Transverse colon (tissue), 4 donors: Measurements from ENCODE around the gene KLF1. TPM values are rescaled to one million over a fixed set of nuclear protein-coding genes. Genes with fewer than 3 reads are reported as not detected.
A peak's percentile ranks its signal among the peaks of the same experiment; 100 is the strongest.

Source experiments
- DNase-seq: peaks from one replicate; pipeline ENCODE4 v3.0.0-alpha.2; 2019
- H3K27ac ChIP-seq, 4 donors: fragments of 200-600 bp; sonication (generic); 2 replicates each; pipeline ENCODE4 v1.5.1; 2016 to 2018; ENCODE audit warnings: inconsistent platforms in 4 of 4
- H3K27me3 ChIP-seq: fragments of 200-600 bp; sonication (generic); 2 replicates; pipeline ENCODE4 v1.5.1; 2017; ENCODE audit warnings: inconsistent platforms
- H3K36me3 ChIP-seq, 4 donors: fragments of 200-600 bp; sonication (generic); 2 replicates each; pipeline ENCODE4 v1.5.1; 2017 to 2019; ENCODE audit warnings: inconsistent platforms in 4 of 4
- H3K4me1 ChIP-seq, 4 donors: fragments of 200-600 bp; sonication (generic); 2 replicates each; pipeline ENCODE4 v1.5.1; 2017 to 2020; ENCODE audit warnings: inconsistent platforms in 4 of 4
- H3K4me3 ChIP-seq, 4 donors: fragments of 200-600 bp; sonication (generic); 1 replicate in 1 of 4; 2 replicates in 3 of 4; pipeline versions ENCODE4 v1.5.1 to v1.6.1; 2017 to 2019; ENCODE audit warnings: inconsistent platforms in 4 of 4
- H3K9me3 ChIP-seq, 2 donors: fragments of 200-600 bp; sonication (generic); 2 replicates each; pipeline ENCODE4 v1.5.1; 2017 to 2019; ENCODE audit warnings: inconsistent platforms in 2 of 2
- EP300 ChIP-seq: sonication (generic); formaldehyde crosslinking; IDR thresholded peaks from one replicate; pipeline ENCODE4 v1.6.1; 2017; ENCODE audit warnings: antibody characterized with exemption, low read depth
- POLR2A ChIP-seq: fragments of 450-650 bp; IDR thresholded peaks from one replicate; pipeline ENCODE4 v1.6.1; 2016; ENCODE audit warnings: antibody characterized with exemption, mild to moderate bottlenecking, moderate library complexity
- POLR2AphosphoS5 ChIP-seq, 3 donors: sonication (generic); formaldehyde crosslinking; IDR thresholded peaks; one replicate each; pipeline ENCODE4 v1.6.1; 2016; ENCODE audit warnings: antibody characterized with exemption in 3 of 3
- WGBS, 2 donors: methylation state at CpG; one replicate each; pipeline ENCODE4 v1.1.5; 2018; ENCODE audit warnings: low coverage in 1 of 2; 5-methylcytosine and 5-hydroxymethylcytosine counted together
- in situ Hi-C, 4 donors: fragments of 200-750 bp; cut with MboI; loops; one replicate each; pipeline versions ENCODE4 v1.15.0 to v1.15.1; 2017; ENCODE audit warnings: low sequenced_read_pairs in 3 of 4, low pct_ligation_motif_present in 1 of 4, low pct_unique_long_range_greater_than_20kb in 1 of 4
- intact Hi-C: fragments of 100-400 bp; cut with DNase I; formaldehyde crosslinking; loops from one replicate; pipeline ENCODE4 v1.15.1; 2023; ENCODE audit warnings: low total_unique reads
- total RNA-seq, 4 donors: library from RNA; depleted of rRNA; stranded (reverse); fragments of >200 nt; gene quantifications; one replicate each; pipeline ENCODE4 v1.1.0, GENCODE V29; 2016
- TF ChIP-seq, protein P1 (sequence below), 5 experiments: fragments of 200-600 bp in 3 of 5; fragments of 450-650 bp in 2 of 5; sonication (generic) in 3 of 5; IDR thresholded peaks; 1 replicate in 2 of 5; 2 replicates in 3 of 5; pipeline ENCODE4 v1.5.1; 2016 to 2017; ENCODE audit warnings: antibody characterized with exemption in 5 of 5, inconsistent platforms in 3 of 5, mild to moderate bottlenecking in 2 of 5, moderate library complexity in 1 of 5

Gene KLF1
- under 1 TPM in 1 of 4 donors, not detected in 3; 0.32 TPM for total RNA-seq

DNA sequence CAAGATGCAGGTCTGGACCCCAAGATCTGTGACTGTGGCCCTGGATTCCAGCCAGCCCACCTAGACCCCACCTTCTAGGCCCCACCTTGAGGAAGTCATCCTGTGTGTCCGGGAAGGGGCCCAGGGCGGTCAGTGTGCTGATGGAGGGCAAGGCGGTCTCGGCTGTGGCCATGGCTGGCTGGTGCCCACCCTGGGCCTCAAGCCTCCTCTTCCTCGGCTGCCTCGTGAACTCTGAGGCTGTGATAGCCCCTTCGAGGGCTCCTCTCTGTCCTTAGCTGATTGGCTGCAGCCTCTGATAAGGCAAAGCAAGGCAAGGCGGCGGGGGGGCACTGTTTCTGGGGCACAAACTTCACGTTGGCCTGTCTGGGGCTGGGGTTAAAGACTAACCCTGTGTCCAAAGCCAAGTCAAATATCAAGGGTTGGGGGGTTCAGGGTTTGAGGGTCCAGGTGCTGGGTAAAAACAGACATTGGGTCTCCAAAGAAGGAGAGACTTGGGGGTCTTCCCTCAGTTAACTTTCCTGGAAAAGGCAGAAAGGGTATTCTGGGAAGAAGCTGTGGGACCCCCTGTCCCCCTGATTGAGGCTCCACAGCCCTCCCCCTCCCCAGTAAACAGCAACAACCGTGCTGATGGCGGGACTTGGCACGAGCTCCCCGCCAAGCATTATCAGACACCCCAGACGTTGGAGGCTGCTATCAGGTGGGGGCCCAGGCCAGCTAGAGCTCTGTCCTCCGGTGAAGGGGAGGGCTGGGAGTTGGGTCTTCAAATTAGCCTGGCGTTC lies at the start of gene KLF1:
Gene KLF1 (minus strand): TSS at position 233 of the 779 bp plus-strand sequence. CDS start 61 bp downstream, at position 172.
- Histone ChIP-seq H3K27ac (no peak within 1 kb of the TSS), H3K4me1 (peaks cover 8 to 29% (median 29%) of the 10 kb centered on the region in 4 donors), H3K36me3 (no peaks in the 10 kb centered on the region), H3K9me3 (no peaks in the 10 kb centered on the region), H3K27me3 (peaks cover 13% of the 10 kb centered on the region), H3K4me3 (peak within 1 kb of the TSS in 2 of 4 donors; percentile 48 to 57)
- no peak for TF ChIP-seq POLR2AphosphoS5 (IDR thresholded peaks at IDR 0.05)
- TF ChIP-seq, protein P1, sequence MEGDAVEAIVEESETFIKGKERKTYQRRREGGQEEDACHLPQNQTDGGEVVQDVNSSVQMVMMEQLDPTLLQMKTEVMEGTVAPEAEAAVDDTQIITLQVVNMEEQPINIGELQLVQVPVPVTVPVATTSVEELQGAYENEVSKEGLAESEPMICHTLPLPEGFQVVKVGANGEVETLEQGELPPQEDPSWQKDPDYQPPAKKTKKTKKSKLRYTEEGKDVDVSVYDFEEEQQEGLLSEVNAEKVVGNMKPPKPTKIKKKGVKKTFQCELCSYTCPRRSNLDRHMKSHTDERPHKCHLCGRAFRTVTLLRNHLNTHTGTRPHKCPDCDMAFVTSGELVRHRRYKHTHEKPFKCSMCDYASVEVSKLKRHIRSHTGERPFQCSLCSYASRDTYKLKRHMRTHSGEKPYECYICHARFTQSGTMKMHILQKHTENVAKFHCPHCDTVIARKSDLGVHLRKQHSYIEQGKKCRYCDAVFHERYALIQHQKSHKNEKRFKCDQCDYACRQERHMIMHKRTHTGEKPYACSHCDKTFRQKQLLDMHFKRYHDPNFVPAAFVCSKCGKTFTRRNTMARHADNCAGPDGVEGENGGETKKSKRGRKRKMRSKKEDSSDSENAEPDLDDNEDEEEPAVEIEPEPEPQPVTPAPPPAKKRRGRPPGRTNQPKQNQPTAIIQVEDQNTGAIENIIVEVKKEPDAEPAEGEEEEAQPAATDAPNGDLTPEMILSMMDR (IDR thresholded peaks at IDR 0.05), result no peak
- in situ Hi-C loops, result loop anchor here in 1 of 4 donors (5.0 kb wide), 1 partner anchor 75 kb away; no protein-coding TSS in a partner anchor
- DNase-seq, result no peak
- intact Hi-C loops, result loop anchor here (5.0 to 10.0 kb wide), 3 partner anchors 58 to 208 kb away; partner anchors contain the start of gene RAD23A
- 73 to 80% methylated on average over 2 to 14 of the region's 17 CpGs for WGBS, 2 donors

DNA sequence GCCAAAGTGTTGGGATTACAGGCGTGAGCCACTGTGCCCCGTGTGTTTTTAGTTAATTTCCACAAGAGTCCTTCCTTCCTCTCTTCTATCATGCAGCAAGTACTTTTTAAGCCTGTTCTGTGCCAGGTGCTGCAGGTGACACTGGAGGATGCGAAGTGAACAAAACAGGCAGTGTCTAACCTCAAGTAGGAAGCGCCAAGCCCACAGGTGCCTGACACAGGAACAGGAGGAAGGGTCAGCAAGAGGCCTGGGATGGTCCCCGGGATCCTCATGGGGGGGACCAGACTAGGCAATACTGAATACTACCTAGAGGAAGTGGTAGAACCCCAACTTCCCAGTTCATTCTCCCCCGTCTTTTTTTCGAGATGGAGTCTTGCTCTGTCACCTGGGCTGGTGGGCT lies 49.6 kb upstream of the KLF1 start:
- Histone ChIP-seq H3K27me3 (no peaks in the 10 kb centered on the region), H3K4me1 (peaks cover 26 to 51% (median 40%) of the 10 kb centered on the region in 4 donors), H3K27ac (no peak overlapping the region), H3K4me3 (no peak overlapping the region), H3K9me3 (no peaks in the 10 kb centered on the region), H3K36me3 (peaks cover 0 to 14% (median 7%) of the 10 kb centered on the region in 4 donors)
- WGBS, 2 donors, result 60 to 67% methylated on average over 2 to 7 of the region's 7 CpGs
- TF ChIP-seq POLR2A (no peak), POLR2AphosphoS5 (IDR thresholded peaks at IDR 0.05) (no peak), EP300 (no peak)
- TF ChIP-seq, protein P1 (IDR thresholded peaks at IDR 0.05), result no peak
- in situ Hi-C loops (no loop called here), intact Hi-C loops (no loop called here)
- no peak for DNase-seq

DNA sequence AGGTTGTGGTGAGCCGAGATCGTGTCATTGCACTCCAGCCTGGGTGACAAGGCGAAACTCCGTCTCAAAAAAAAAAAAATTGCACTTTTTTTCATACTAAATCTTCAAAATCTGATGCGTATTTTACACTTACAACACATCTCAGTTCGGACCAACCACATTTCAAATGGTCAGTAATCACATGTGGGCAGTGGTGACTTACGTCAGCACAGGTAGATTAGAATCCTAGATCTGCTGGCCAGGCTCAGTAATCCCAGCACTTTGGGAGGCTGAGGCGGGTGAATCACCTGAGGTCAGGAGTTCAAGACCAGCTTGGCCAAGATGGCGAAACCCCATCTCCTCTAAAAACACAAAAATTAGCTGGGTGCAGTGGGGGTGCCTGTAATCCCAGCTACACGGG lies 48.1 kb upstream of the KLF1 start:
- H3K36me3 ChIP-seq, result peaks cover 0 to 4% (median under 1%) of the 10 kb centered on the region in 4 donors
- WGBS, 2 donors, result 85 to 90% methylated on average over 4 to 10 of the region's 10 CpGs
- DNase-seq, result no peak
- H3K4me1 ChIP-seq, result peaks cover 21 to 37% (median 28%) of the 10 kb centered on the region in 4 donors
- in situ Hi-C loops, result no loop called here
- no peaks in the 10 kb centered on the region for H3K9me3 ChIP-seq
- H3K27ac ChIP-seq, result no peak overlapping the region
- TF ChIP-seq, protein P1 (IDR thresholded peaks at IDR 0.05), result no peak
- TF ChIP-seq POLR2A, result no peak
- TF ChIP-seq EP300, result no peak
- no peak for TF ChIP-seq POLR2AphosphoS5 (IDR thresholded peaks at IDR 0.05)
- intact Hi-C loops, result no loop called here
- no peaks in the 10 kb centered on the region for H3K27me3 ChIP-seq
- H3K4me3 ChIP-seq, result no peak overlapping the region

DNA sequence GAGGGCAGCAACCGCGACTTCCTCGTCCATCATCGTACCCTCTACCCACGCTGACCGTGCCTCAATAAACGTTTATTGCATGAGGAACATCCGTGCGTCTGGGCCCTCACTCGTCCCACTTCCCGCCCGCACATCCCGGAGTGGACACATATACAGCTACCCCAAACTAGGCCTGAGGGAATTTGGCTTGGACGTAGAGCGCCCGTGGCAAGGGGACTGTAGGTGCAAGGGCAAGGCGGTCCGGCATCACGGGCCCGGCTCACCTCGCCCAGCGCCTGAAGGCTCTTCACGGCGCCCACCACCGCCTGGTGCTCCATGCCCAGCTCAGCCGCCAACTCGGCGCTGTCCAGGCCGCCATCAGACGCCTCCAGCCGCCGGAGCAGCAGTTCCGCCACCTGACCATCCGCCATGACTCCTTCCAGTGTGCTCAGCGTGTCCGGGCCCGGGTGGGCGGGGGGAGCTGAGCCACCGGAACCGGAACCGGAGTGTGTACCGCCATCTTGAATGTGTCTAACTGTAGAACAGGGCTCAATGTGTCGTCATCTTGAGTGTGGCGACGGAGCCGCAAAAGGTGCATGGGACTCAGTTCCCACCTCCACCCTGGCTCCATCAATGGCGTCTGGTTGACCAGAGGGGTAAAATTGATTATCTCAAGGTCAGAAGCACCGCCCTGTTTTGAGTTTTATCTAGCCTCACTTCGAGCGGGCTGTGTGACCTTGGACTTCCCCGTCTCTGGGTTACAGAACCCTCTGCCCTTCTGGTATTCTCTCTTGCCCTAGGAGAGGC lies 46.5 kb upstream of the KLF1 start, which contains the start of gene FARSA:
Gene FARSA (minus strand): TSS at position 425 of the 786 bp plus-strand sequence. CDS start 15 bp downstream, at position 410.
- DNase-seq, result peak; percentile 93
- in situ Hi-C loops (no loop called here), intact Hi-C loops (no loop called here)
- H3K4me3 ChIP-seq, result peak within 1 kb of the TSS; percentile 70 to 99 (median 86)
- H3K27me3 ChIP-seq, result no peaks in the 10 kb centered on the region
- no peaks in the 10 kb centered on the region for H3K9me3 ChIP-seq
- peaks cover 15 to 27% (median 19%) of the 10 kb centered on the region in 4 donors for H3K4me1 ChIP-seq
- peaks cover 0 to 16% (median 3%) of the 10 kb centered on the region in 4 donors for H3K36me3 ChIP-seq
- WGBS, 2 donors, result 3% methylated on average over 43 of the region's 51 CpGs; no CpG with 5 or more reads in 1 of the 2 donors
- TF ChIP-seq EP300 (no peak), POLR2A (peak; percentile 77), POLR2AphosphoS5 (IDR thresholded peaks at IDR 0.05) (peak; percentile 86 to 98 (median 97))
- TF ChIP-seq, protein P1 (IDR thresholded peaks at IDR 0.05), result no peak
- peak within 1 kb of the TSS; percentile 81 to 91 (median 85) for H3K27ac ChIP-seq
